Fibroblast of pulmonary artery (primary cell): ENCODE measurements around the gene PAPPA.

Source experiments
- DNase-seq: peaks from one replicate; pipeline ENCODE4 v3.0.0-alpha.2; 2010; ENCODE audit warnings: low read depth
- H3K4me3 ChIP-seq: replicated peaks from 2 replicates; pipeline ENCODE4 v1.5.1; 2011; ENCODE audit warnings: low read depth, mild to moderate bottlenecking, control low read depth, low read length, moderate library complexity
- TF ChIP-seq, protein P1 (sequence below): IDR thresholded peaks from 2 replicates; pipeline ENCODE4 v1.5.1; 2011; ENCODE audit warnings: mild to moderate bottlenecking, control low read depth, low read length, inconsistent platforms; ENCODE audit errors: missing control alignments

PAPPA gene

DNA sequence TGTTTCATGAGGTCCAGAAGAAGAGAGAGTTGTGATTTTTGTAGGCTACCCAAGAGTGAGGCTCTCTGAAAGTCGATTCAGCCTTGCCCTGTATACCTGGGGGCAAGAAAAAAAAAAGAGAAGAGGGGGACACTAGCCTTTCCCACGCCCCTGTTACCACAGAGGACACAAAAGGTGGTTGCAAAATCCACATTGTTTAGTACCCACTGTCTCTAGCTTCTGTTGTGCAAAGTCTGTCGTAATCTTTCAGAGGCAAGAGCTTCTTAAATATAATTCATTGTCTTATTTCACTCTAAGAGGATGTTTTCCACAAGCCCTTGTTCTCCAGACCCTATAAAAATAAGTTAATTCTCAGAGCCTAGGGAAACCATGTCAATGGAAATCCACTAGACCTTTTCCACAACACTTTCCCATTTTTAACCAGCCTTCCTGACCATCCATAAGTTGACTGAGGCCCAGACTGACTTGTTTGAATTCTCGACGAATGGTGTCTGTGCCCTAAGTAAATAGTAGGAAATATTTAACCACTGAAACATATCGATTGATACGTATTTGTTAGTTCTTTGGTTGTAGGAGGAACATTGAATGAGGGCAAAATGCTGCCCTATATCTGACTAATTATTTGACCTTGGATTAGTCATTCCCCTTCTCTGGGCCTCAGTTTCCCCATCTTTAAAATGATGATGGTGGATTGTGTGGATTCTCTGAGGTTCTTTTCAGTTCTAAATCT, 182.7 kb downstream of the PAPPA start:
- H3K4me3 ChIP-seq: no peak overlapping the region
- DNase-seq: peak; percentile 81

DNA sequence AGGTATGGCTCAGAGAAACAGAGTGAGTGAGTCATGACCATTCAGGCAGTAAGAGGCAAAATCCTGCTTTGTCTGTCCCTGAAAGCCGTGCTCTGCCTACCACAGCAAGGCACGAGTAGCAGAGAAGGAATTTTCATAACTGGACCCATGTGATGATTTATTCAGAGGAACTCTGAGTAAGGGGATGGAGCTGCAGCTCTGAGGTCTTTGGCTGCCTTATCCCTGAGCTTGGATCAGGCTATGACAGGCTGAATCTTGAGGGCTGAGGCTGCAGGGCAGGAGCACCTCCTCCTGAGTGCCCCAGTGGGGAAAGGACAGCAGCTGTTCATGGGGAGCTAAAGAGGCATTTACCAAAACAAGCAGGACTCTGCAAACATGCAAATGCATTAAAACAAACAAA, 183.4 kb downstream of the PAPPA start:
- no peak overlapping the region for H3K4me3 ChIP-seq
- peak; percentile 47 for DNase-seq
- TF ChIP-seq, protein P1, sequence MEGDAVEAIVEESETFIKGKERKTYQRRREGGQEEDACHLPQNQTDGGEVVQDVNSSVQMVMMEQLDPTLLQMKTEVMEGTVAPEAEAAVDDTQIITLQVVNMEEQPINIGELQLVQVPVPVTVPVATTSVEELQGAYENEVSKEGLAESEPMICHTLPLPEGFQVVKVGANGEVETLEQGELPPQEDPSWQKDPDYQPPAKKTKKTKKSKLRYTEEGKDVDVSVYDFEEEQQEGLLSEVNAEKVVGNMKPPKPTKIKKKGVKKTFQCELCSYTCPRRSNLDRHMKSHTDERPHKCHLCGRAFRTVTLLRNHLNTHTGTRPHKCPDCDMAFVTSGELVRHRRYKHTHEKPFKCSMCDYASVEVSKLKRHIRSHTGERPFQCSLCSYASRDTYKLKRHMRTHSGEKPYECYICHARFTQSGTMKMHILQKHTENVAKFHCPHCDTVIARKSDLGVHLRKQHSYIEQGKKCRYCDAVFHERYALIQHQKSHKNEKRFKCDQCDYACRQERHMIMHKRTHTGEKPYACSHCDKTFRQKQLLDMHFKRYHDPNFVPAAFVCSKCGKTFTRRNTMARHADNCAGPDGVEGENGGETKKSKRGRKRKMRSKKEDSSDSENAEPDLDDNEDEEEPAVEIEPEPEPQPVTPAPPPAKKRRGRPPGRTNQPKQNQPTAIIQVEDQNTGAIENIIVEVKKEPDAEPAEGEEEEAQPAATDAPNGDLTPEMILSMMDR: no peak

More for the DNA sequence above, 182.7 kb downstream of the PAPPA start:
- TF ChIP-seq, protein P1: no peak

DNA sequence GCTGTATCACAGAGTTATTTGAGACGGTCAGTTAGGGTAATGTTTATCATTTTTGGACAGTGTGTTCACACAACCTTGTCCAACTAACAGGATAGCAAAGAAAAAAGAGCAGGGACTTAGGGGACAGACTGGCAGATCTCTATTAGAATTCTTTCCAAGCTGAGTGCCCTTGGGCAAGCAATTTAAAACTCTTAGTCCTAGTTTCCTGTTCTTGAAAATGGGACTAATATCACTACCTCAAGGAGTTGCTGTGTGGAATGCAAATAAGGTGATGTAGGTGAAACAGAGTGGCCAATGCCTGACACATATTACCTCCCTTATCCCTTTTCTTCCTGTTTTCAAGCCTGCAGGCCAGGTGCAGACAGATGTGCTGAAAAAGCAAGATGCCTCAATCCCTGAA, 186.7 kb downstream of the PAPPA start:
- TF ChIP-seq, protein P1: no peak
- DNase-seq: no peak
- no peak overlapping the region for H3K4me3 ChIP-seq

GRCh38 chr9:116342061-116342460, 188.5 kb downstream of the PAPPA start:
- no peak overlapping the region for H3K4me3 ChIP-seq
- TF ChIP-seq, protein P1: no peak
- DNase-seq: no peak

- TF ChIP-seq, protein P1: no peak
- no peak for DNase-seq
- H3K4me3 ChIP-seq: no peak overlapping the region
These were observed 189.3 kb downstream of the PAPPA start for GRCh38 chr9:116342941-116343340.

DNA sequence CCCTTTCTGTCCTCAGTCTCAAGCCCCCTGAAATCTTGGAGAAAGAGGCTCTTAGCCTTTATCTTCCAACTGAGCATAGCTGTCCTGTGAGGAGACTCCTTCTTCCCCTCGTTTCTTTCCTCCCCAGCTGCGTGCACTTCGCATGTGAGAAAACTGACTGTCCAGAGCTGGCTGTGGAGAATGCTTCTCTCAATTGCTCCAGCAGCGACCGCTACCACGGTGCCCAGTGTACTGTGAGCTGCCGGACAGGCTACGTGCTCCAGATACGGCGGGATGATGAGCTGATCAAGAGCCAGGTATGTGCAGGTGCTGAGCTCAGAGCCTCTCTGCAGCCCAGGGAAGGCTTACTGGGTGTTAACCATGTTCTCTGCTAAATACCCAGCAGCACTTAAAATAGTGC, 190.8 kb downstream of the PAPPA start:
- DNase-seq: no peak
- TF ChIP-seq, protein P1: no peak
- no peak overlapping the region for H3K4me3 ChIP-seq

- DNase-seq: no peak
- TF ChIP-seq, protein P1: no peak
- H3K4me3 ChIP-seq: no peak overlapping the region
These were observed 191.8 kb downstream of the PAPPA start for GRCh38 chr9:116345393-116345792.
